VCaP (cell line): ENCODE measurements around the gene ADCK2.
A peak's percentile ranks its signal among the peaks of the same experiment; 100 is the strongest.

Source experiments
- H3K27ac ChIP-seq: fragments of 450-650 bp; 2 replicates; pipeline ENCODE4 v1.5.1; 2017
- TF ChIP-seq, protein P1 (sequence below): fragments of 450-650 bp; conservative IDR thresholded peaks from 2 replicates; pipeline ENCODE4 v1.5.1; 2017; ENCODE audit warnings: mild to moderate bottlenecking, moderate library complexity

Gene ADCK2

GRCh38 chr7:140650367-140650766 is 22.4 kb upstream of the ADCK2 start:
- TF ChIP-seq, protein P1, sequence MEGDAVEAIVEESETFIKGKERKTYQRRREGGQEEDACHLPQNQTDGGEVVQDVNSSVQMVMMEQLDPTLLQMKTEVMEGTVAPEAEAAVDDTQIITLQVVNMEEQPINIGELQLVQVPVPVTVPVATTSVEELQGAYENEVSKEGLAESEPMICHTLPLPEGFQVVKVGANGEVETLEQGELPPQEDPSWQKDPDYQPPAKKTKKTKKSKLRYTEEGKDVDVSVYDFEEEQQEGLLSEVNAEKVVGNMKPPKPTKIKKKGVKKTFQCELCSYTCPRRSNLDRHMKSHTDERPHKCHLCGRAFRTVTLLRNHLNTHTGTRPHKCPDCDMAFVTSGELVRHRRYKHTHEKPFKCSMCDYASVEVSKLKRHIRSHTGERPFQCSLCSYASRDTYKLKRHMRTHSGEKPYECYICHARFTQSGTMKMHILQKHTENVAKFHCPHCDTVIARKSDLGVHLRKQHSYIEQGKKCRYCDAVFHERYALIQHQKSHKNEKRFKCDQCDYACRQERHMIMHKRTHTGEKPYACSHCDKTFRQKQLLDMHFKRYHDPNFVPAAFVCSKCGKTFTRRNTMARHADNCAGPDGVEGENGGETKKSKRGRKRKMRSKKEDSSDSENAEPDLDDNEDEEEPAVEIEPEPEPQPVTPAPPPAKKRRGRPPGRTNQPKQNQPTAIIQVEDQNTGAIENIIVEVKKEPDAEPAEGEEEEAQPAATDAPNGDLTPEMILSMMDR: no peak
- no peak overlapping the region; the same call in 1 of the 2 replicates for H3K27ac ChIP-seq

DNA sequence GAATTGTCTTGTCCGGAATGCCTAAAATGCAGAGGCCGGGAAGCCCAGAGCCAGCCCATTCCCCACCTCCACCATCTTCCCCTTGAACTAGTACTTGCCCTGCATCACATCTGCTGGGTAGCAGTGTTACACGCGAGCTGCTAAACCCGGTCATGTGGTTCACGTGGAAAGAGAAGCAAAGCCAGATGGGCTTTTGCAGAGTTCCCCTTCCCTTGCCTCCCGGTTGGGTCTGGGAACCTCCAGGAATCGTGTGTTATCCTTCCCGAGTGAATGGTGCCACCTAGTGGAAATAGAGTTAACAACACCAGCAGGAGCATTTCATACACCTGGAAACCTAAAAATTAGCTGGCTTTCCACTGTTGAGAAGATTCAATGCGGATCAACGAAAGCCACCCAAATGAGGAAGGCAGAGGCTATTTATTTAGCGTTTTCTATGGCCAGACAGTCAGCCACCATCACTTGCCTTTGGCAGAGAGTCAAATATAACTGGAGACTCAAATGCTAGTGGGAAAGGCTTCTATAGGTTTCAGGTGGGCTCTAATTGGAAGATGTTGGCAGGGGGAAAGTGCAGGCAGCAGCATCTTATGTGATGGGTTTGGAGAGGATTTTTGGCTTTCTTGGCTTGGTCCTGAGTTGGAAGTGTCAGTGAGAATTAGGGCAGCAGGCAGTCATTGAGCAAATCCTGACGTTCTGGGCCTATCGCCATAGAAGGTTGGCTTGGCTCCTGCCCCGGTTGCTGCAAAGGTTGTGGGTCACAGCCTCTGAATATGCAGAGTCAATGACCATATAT is 19.2 kb upstream of the ADCK2 start:
- TF ChIP-seq, protein P1: peak; percentile 96

GRCh38 chr7:140654109-140654387 is 18.7 kb upstream of the ADCK2 start:
- TF ChIP-seq, protein P1: no peak
- no peak overlapping the region for H3K27ac ChIP-seq

More for the DNA sequence above, 19.2 kb upstream of the ADCK2 start:
- H3K27ac ChIP-seq: peak overlapping the region; percentile 10; the same call in 1 of the 2 replicates

GRCh38 chr7:140654661-140655060 is 18.1 kb upstream of the ADCK2 start:
- TF ChIP-seq, protein P1: no peak
- H3K27ac ChIP-seq: no peak overlapping the region

DNA sequence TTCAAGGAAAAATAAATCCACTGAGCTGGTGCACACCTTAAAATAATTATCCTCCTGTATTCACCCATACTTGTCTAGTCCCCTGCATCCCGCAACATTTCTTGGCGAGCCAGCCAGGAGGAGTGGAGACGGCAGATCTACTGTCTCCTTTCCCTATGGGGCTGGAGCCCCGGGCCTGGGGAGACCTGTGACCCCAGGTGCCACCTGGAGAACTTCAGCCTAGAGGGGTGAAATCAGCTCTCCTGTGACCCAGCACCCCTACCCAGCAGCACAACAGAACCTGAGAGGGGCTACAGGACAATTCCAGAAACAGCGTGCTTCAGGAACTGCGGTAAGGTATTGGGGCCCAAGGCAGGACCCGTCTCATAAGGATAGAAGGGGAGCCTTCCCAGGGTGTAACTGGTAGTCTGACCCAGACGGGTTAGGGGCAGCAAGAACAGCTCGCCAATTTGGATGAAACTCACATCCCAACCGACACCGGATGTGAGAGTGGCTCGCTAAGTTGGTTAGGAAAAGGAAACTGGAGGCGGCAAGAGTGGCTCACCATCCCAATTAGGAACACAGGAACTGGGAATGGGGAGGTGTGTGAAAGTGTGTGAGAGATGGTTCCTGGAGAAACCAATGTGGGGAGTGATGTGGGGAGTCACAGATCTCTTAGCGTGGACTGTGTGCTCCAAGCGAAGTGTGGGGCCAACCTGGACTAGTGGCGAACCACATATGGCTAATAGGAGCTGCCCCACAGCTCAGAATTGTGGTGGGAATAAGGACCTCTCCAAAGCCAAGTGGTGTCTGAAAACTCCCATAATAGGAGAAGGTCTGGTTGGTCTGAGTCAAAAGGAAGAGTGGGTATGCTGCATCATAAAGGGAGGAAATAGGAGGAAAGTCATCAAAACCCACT is 17.0 kb upstream of the ADCK2 start:
- TF ChIP-seq, protein P1: no peak
- peak overlapping the region; percentile 87 for H3K27ac ChIP-seq

DNA sequence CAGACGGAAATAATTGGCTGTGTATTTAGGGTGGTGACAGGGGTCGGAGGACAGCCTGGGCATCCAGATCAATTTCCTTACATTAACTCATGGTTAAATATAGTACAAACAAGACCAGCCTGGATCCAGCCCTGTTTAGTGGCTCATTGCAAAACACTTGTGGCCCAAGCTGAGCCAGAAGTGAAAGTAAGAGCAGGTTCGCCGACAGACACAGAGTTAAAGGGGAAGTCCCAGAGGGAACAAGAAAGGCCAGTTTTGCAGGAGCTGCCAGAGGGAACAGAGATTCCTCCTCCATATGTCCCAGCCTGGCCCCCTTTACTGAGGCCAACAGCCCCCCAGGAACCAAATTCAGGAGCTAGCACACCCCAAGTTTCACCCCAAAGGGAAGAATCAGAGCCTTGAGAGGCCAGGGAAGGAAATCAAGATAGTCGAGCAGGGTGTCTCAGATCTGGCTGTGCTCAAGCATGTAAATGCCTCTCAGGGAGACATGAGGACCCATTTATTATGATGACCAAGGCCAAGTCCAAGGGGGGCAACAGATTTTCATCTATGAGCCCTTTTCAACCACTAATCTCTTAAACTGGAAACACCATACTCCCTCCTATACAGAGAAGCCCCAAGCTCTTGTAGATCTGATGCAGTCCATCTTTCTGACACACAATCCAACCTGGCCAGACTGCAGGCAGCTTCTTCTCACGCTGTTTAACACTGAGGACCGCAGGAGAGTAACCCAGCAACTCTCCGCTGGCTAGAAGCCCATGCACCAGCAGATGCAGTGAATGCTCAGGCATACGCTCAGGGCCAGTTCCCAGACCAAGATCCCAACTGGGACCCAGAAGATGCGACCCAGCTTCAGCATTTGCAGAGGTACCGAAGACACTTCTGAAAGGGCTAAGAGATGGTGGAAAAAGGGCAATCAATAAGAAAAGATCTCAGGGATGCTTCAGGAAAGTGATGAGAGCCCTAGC is 15.9 kb upstream of the ADCK2 start:
- H3K27ac ChIP-seq: peak overlapping the region; percentile 87
- TF ChIP-seq, protein P1: no peak
